DOHH2 (cell line): ENCODE data around the gene GAD1.

Source experiments
- H3F3A ChIP-seq: fragments of 200-600 bp; sonication (generic), shearing (Covaris generic); 2 replicates; pipeline ENCODE4 v1.6.0; 2016; ENCODE audit warnings: antibody characterized with exemption, mild to moderate bottlenecking; ENCODE audit not compliant: control insufficient read depth, insufficient read depth
- H3K27ac ChIP-seq: fragments of 200-600 bp; sonication (generic); 2 replicates; pipeline ENCODE4 v1.5.1; 2014; ENCODE audit warnings: low read depth, mild to moderate bottlenecking, low read length, moderate library complexity
- H3K27me3 ChIP-seq: fragments of 200-600 bp; sonication (generic); 2 replicates; pipeline ENCODE4 v1.6.1; 2014; ENCODE audit warnings: mild to moderate bottlenecking, low read length, mixed read lengths; ENCODE audit not compliant: control insufficient read depth
- H3K36me3 ChIP-seq: fragments of 200-600 bp; sonication (generic); 2 replicates; pipeline ENCODE4 v1.6.1; 2014; ENCODE audit warnings: mild to moderate bottlenecking, low read length, moderate library complexity, mixed read lengths; ENCODE audit not compliant: control insufficient read depth
- H3K4me1 ChIP-seq: fragments of 200-600 bp; sonication (generic); 2 replicates; pipeline ENCODE4 v1.6.1; 2014; ENCODE audit warnings: mild to moderate bottlenecking, low read length, mixed read lengths; ENCODE audit not compliant: control insufficient read depth
- H3K4me2 ChIP-seq: fragments of 200-600 bp; sonication (generic); 2 replicates; pipeline ENCODE4 v1.6.0; 2014; ENCODE audit warnings: mild to moderate bottlenecking, low read length, moderate library complexity
- H3K4me3 ChIP-seq: fragments of 200-600 bp; sonication (generic); 2 replicates; pipeline ENCODE4 v1.5.1; 2014; ENCODE audit warnings: mild to moderate bottlenecking, low read length, mixed read lengths
- H3K79me2 ChIP-seq: fragments of 200-600 bp; sonication (generic); 2 replicates; pipeline ENCODE4 v1.6.1; 2014; ENCODE audit warnings: mild to moderate bottlenecking, low read length, mixed read lengths; ENCODE audit not compliant: control insufficient read depth
- H3K9me2 ChIP-seq: fragments of 200-600 bp; sonication (generic); replicated peaks from 2 replicates; pipeline ENCODE4 v1.6.1; 2014; ENCODE audit warnings: mild to moderate bottlenecking, low read length, mixed read lengths; ENCODE audit not compliant: control insufficient read depth
- H3K9me3 ChIP-seq: fragments of 200-600 bp; sonication (generic); 2 replicates; pipeline ENCODE4 v1.6.1; 2014; ENCODE audit warnings: antibody characterized with exemption, low read length, mixed read lengths; ENCODE audit not compliant: control insufficient read depth, insufficient read depth
- H4K20me1 ChIP-seq: fragments of 200-600 bp; sonication (generic); 2 replicates; pipeline ENCODE4 v1.6.0; 2014; ENCODE audit warnings: low read depth, mild to moderate bottlenecking, antibody characterized with exemption, low read length, moderate library complexity; ENCODE audit not compliant: control insufficient read depth, insufficient read depth
- EZH2phosphoT487 ChIP-seq: fragments of 200-600 bp; sonication (generic); IDR thresholded peaks from 2 replicates; pipeline ENCODE4 v1.6.1; 2017; ENCODE audit warnings: borderline replicate concordance, mild to moderate bottlenecking, antibody characterized with exemption, low read length, moderate library complexity, mixed read lengths
- TF ChIP-seq, protein P1 (sequence below): fragments of 200-600 bp; sonication (generic); IDR thresholded peaks from one replicate; pipeline ENCODE4 v1.5.1; 2014; ENCODE audit warnings: antibody characterized with exemption, mild to moderate bottlenecking, low read depth, low read length; ENCODE audit not compliant: poor library complexity, severe bottlenecking

The GAD1 gene

GRCh38 chr2:170845343-170845742, 28.7 kb downstream of the GAD1 start:
- Histone ChIP-seq H3F3A (no peaks in the 10 kb centered on the region), H3K36me3 (no peaks in the 10 kb centered on the region), H3K79me2 (no peaks in the 10 kb centered on the region), H3K9me2 (no peaks in the 10 kb centered on the region), H3K9me3 (no peaks in the 10 kb centered on the region), H3K4me3 (peak overlapping the region; percentile 29; the same call in 1 of the 2 replicates), H3K27ac (no peak overlapping the region), H4K20me1 (no peaks in the 10 kb centered on the region), H3K27me3 (0 out of 2 replicates have a peak, but pooled peaks cover 6% of the 10 kb centered on the region), H3K4me1 (0 out of 2 replicates have a peak, but pooled peaks cover 2% of the 10 kb centered on the region), H3K4me2 (0 out of 2 replicates have a peak overlapping the region, but pooled peaks have one; percentile 8)
- TF ChIP-seq, protein P1, sequence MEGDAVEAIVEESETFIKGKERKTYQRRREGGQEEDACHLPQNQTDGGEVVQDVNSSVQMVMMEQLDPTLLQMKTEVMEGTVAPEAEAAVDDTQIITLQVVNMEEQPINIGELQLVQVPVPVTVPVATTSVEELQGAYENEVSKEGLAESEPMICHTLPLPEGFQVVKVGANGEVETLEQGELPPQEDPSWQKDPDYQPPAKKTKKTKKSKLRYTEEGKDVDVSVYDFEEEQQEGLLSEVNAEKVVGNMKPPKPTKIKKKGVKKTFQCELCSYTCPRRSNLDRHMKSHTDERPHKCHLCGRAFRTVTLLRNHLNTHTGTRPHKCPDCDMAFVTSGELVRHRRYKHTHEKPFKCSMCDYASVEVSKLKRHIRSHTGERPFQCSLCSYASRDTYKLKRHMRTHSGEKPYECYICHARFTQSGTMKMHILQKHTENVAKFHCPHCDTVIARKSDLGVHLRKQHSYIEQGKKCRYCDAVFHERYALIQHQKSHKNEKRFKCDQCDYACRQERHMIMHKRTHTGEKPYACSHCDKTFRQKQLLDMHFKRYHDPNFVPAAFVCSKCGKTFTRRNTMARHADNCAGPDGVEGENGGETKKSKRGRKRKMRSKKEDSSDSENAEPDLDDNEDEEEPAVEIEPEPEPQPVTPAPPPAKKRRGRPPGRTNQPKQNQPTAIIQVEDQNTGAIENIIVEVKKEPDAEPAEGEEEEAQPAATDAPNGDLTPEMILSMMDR, result peak; percentile 62
- TF ChIP-seq EZH2phosphoT487, result no peak

- Histone ChIP-seq H3K79me2 (no peaks in the 10 kb centered on the region), H3K4me3 (no peak overlapping the region), H3K4me2 (no peak overlapping the region), H3K9me2 (no peaks in the 10 kb centered on the region), H4K20me1 (no peaks in the 10 kb centered on the region), H3K27me3 (0 out of 2 replicates have a peak, but pooled peaks cover 6% of the 10 kb centered on the region), H3K27ac (no peak overlapping the region), H3F3A (no peaks in the 10 kb centered on the region), H3K36me3 (no peaks in the 10 kb centered on the region), H3K4me1 (0 out of 2 replicates have a peak, but pooled peaks cover 2% of the 10 kb centered on the region), H3K9me3 (no peaks in the 10 kb centered on the region)
- no peak for TF ChIP-seq EZH2phosphoT487
- TF ChIP-seq, protein P1, result no peak
These were observed 29.6 kb downstream of the GAD1 start for GRCh38 chr2:170846314-170846713.

GRCh38 chr2:170847716-170848115, 31.0 kb downstream of the GAD1 start:
- H3K27ac ChIP-seq, result no peak overlapping the region
- no peaks in the 10 kb centered on the region for H3K9me2 ChIP-seq
- no peak for TF ChIP-seq EZH2phosphoT487
- TF ChIP-seq, protein P1, result no peak
- no peaks in the 10 kb centered on the region for H3K9me3 ChIP-seq
- no peaks in the 10 kb centered on the region for H3F3A ChIP-seq
- no peaks in the 10 kb centered on the region for H3K36me3 ChIP-seq
- no peak overlapping the region for H3K4me2 ChIP-seq
- 0 out of 2 replicates have a peak, but pooled peaks cover 2% of the 10 kb centered on the region for H3K4me1 ChIP-seq
- H3K27me3 ChIP-seq, result 0 out of 2 replicates have a peak, but pooled peaks cover 6% of the 10 kb centered on the region
- no peaks in the 10 kb centered on the region for H3K79me2 ChIP-seq
- no peak overlapping the region for H3K4me3 ChIP-seq
- H4K20me1 ChIP-seq, result no peaks in the 10 kb centered on the region
